Keratinocyte (primary cell): Measurements from ENCODE around the gene CREB5.

Source experiments
- CTCF ChIP-seq, 3 experiments: IDR thresholded peaks in 1 of 3; conservative IDR thresholded peaks in 1 of 3; optimal IDR thresholded peaks in 1 of 3; 2 replicates in 2 of 3; 3 replicates in 1 of 3; pipeline versions ENCODE3 to v1.5.1; 2011; ENCODE audit warnings: low read length in 3 of 3, mild to moderate bottlenecking in 3 of 3, moderate library complexity in 2 of 3, control low read depth in 1 of 3, inconsistent platforms in 1 of 3; ENCODE audit not compliant: insufficient read depth in 2 of 3; ENCODE audit errors: extremely low read depth in 1 of 3
- EZH2 ChIP-seq: IDR thresholded peaks from one replicate; pipeline ENCODE4 v1.6.1; 2012; ENCODE audit warnings: inconsistent platforms, mild to moderate bottlenecking, low read length, moderate library complexity

DNA sequence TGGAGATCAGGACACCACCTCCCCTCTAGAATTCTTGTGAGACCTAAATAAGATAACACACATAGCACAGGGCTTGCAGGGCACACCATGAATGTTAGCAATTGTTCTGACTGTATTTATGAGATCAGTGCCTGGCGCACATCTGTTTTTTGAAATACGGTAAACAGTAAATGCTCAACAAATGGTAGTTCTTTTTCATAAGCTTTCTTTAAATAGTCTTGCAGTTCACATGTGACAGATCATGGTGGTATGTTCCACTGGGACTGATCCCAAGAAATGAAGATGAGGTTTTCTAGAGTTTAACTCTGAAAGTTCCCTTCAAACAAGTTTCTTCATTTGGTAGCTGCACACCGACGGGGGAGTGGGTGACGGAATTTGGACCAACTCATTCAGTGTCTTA lies 34.8 kb downstream of the CREB5 start:
- TF ChIP-seq CTCF (optimal IDR thresholded peaks at IDR 0.05 in 1 of 3, IDR thresholded peaks at IDR 0.05 in 1 of 3, conservative IDR thresholded peaks at IDR 0.05 in 1 of 3; ENCODE audit: extremely low read depth in 1 of 3, insufficient read depth in 2 of 3, low read length in 3 of 3) (no peak), EZH2 (no peak)
